WERI-Rb-1 (cell line): ENCODE data around the gene CCDC88C.
"Not testable (repeated sequence)": the region's sequence is repeated elsewhere in the genome, so short reads cannot be mapped to it uniquely, and the experiment has no call there.

Experiments used
- DNase-seq: peaks from one replicate; pipeline ENCODE4 v3.0.0-alpha.2; 2020
- H3K27ac ChIP-seq: fragments of 250-450 bp; sonication (Bioruptor Pico); 2 replicates; pipeline ENCODE4 v1.5.1; 2020; ENCODE audit warnings: mild to moderate bottlenecking, moderate library complexity
- H3K27me3 ChIP-seq: fragments of 250-450 bp; sonication (Bioruptor Pico); 2 replicates; pipeline ENCODE4 v1.5.1; 2021; ENCODE audit warnings: mild to moderate bottlenecking, low read depth, moderate library complexity; ENCODE audit not compliant: insufficient read depth, severe bottlenecking
- H3K36me3 ChIP-seq: fragments of 250-450 bp; sonication (Bioruptor Pico); 2 replicates; pipeline ENCODE4 v1.5.1; 2020; ENCODE audit warnings: mild to moderate bottlenecking, moderate library complexity
- H3K4me3 ChIP-seq: 2 replicates; pipeline ENCODE4 v1.5.1; 2011; ENCODE audit warnings: low read depth, mild to moderate bottlenecking, control low read depth, low read length
- H3K9me3 ChIP-seq: fragments of 250-450 bp; sonication (Bioruptor Pico); 2 replicates; pipeline ENCODE4 v1.5.1; 2021; ENCODE audit warnings: mild to moderate bottlenecking, moderate library complexity; ENCODE audit not compliant: severe bottlenecking
- TF ChIP-seq, protein P1 (sequence below): IDR thresholded peaks from 2 replicates; pipeline ENCODE4 v1.5.1; 2011; ENCODE audit warnings: low read depth, mild to moderate bottlenecking, control low read depth, inconsistent platforms, low read length

CCDC88C gene

GRCh38 chr14:91429385-91429784, 11.8 kb upstream of the CCDC88C start:
- Histone ChIP-seq H3K4me3 (no peak overlapping the region), H3K27me3 (no peaks in the 10 kb centered on the region), H3K27ac (no peak overlapping the region), H3K9me3 (no peaks in the 10 kb centered on the region), H3K36me3 (no peaks in the 10 kb centered on the region)
- DNase-seq = no peak
- TF ChIP-seq, protein P1, sequence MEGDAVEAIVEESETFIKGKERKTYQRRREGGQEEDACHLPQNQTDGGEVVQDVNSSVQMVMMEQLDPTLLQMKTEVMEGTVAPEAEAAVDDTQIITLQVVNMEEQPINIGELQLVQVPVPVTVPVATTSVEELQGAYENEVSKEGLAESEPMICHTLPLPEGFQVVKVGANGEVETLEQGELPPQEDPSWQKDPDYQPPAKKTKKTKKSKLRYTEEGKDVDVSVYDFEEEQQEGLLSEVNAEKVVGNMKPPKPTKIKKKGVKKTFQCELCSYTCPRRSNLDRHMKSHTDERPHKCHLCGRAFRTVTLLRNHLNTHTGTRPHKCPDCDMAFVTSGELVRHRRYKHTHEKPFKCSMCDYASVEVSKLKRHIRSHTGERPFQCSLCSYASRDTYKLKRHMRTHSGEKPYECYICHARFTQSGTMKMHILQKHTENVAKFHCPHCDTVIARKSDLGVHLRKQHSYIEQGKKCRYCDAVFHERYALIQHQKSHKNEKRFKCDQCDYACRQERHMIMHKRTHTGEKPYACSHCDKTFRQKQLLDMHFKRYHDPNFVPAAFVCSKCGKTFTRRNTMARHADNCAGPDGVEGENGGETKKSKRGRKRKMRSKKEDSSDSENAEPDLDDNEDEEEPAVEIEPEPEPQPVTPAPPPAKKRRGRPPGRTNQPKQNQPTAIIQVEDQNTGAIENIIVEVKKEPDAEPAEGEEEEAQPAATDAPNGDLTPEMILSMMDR = no peak

- H3K27ac ChIP-seq, H3K4me3 ChIP-seq, H3K9me3 ChIP-seq, H3K36me3 ChIP-seq, H3K27me3 ChIP-seq, DNase-seq: not testable (repeated sequence)
Observed at GRCh38 chr14:91428931-91429330, 11.3 kb upstream of the CCDC88C start.

DNA sequence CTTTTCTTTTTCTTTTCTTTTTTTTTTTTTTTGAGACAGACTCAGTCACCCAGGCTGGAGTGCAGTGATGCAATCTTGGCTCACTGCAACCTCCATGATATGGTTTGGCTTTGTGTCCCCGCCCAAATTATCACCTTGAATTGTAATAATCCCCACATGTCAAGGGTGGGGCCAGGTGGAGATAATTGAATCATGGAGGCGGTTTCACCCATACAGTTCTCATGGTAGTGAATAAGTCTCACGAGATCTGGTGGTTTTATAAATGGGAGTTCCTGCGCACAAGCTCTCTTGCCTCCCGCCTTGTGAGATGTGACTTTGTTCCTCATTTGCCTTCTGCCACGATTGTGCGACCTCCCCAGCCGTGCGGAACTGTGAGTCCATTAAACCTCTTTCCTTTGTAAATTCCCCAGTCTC, 7.9 kb upstream of the CCDC88C start:
- not testable (repeated sequence) for H3K36me3 ChIP-seq, DNase-seq, H3K4me3 ChIP-seq, H3K9me3 ChIP-seq, H3K27ac ChIP-seq, H3K27me3 ChIP-seq

- Histone ChIP-seq H3K36me3 (no peaks in the 10 kb centered on the region), H3K4me3 (no peak overlapping the region), H3K27me3 (no peaks in the 10 kb centered on the region), H3K9me3 (no peaks in the 10 kb centered on the region), H3K27ac (no peak overlapping the region)
- TF ChIP-seq, protein P1 = no peak
- DNase-seq = no peak
Observed at GRCh38 chr14:91424813-91425530, 7.4 kb upstream of the CCDC88C start.

- no peak overlapping the region for H3K27ac ChIP-seq
- H3K27me3 ChIP-seq = no peaks in the 10 kb centered on the region
- H3K36me3 ChIP-seq = peaks cover 12% of the 10 kb centered on the region
- TF ChIP-seq, protein P1 = no peak
- H3K9me3 ChIP-seq = no peaks in the 10 kb centered on the region
- no peak for DNase-seq
- H3K4me3 ChIP-seq = no peak overlapping the region
Observed at GRCh38 chr14:91420686-91421085, 3.1 kb upstream of the CCDC88C start.

DNA sequence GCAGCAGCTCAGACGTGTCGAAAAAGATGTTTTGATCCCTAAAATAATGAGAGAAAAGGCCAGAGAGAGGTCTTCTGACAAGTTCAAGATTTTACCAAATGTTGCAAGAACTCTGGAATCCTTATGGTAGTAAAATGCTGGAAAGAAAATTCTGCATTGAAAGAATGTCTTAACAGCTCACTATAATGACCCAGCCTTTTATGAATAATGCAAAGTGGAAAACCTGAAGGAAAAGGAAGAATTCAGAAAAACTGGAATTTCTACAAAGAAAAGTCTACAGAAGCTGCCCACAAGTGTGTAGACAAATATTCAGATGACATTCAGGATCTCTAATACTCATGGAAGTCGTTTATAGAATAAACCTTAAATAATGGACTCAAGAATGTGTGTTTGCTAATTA, 1.8 kb upstream of the CCDC88C start:
- H3K27me3 ChIP-seq = no peaks in the 10 kb centered on the region
- peaks cover 24% of the 10 kb centered on the region for H3K36me3 ChIP-seq
- H3K9me3 ChIP-seq = no peaks in the 10 kb centered on the region
- H3K4me3 ChIP-seq = no peak overlapping the region
- DNase-seq = no peak
- TF ChIP-seq, protein P1 = no peak
- no peak overlapping the region for H3K27ac ChIP-seq

- no peak for DNase-seq
- Histone ChIP-seq H3K36me3 (peaks cover 29% of the 10 kb centered on the region), H3K9me3 (no peaks in the 10 kb centered on the region), H3K27me3 (no peaks in the 10 kb centered on the region), H3K4me3 (no peak overlapping the region), H3K27ac (no peak overlapping the region)
- TF ChIP-seq, protein P1 = no peak
Observed at GRCh38 chr14:91419044-91419397, 1.4 kb upstream of the CCDC88C start.
